Measurements from ENCODE around the gene CNTD1.
"Not testable (repeated sequence)": the region's sequence is repeated elsewhere in the genome, so short reads cannot be mapped to it uniquely, and the experiment has no call there.

CNTD1 gene

DNA sequence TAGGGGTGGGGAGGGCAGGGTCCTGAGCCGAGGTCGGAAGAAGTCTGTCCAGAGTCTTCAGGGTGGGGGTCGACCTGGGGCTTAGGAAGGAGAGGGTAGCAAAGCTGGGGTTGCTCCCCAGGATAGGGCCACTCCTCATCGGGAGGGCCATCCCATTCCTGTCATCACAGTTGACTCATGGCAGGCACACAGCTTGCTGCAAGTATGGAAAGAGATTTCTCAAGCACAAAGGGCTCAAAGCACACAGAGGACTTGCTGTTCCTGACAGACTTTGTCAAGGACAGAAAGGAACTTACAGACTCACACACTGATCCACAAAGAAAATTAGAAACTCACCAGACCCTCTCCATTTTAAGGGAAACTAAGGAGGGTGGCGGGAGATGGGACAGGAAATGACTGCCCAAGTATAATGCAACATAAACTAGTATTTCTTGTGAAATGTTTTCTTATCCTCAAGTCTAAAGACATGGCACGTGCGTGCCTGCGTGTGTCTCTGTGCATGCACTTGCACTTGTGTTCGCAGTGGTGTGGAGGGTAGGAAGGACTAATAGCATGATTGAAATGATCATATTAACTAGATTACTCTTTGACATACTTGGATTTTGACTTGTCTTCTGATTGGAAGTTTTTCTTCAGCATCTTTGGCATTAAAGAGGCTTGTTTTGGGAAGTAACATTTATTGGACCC, 48.1 kb downstream of the CNTD1 start:
- no peak for DNase-seq

DNA sequence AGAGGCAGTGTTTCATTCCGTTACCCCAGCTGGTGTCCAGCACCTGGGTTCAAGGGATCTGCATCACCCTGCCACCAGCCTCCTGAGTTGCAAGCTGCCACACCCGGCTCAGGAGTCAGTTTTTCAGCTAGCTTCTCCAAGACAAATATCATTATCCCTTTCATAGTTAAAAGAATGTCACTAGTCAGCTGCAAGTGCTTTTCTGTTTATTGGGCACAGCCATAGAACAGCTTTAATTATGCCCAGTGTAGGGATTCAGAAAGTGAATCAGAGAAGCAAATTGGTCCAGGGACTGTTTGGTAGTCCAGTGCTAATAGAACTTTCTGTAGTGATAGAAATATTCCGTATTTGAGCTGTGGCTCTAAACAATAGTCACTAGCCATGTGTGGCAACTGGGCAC, 49.4 kb downstream of the CNTD1 start:
- no peak for DNase-seq

DNA sequence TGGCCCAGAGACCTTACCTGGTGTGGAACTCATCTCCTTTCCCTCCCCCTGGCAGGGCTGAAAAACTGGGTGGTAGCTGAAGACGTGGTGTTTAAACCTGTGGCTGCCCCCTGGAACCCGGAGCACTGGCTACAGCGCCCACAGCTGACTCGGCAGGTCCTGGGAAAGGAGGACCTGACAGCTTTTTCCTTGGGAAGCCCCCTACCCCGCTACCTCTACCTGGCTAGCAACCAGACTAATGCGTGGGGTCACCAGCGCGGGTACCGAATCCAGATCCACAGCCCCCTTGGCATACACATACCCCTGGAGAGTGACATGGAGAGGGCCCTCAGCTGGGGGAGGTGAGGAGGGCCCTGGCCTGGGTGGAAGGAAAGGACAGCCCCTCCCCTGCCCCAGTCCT, 50.4 kb downstream of the CNTD1 start:
- no peak for DNase-seq

DNA sequence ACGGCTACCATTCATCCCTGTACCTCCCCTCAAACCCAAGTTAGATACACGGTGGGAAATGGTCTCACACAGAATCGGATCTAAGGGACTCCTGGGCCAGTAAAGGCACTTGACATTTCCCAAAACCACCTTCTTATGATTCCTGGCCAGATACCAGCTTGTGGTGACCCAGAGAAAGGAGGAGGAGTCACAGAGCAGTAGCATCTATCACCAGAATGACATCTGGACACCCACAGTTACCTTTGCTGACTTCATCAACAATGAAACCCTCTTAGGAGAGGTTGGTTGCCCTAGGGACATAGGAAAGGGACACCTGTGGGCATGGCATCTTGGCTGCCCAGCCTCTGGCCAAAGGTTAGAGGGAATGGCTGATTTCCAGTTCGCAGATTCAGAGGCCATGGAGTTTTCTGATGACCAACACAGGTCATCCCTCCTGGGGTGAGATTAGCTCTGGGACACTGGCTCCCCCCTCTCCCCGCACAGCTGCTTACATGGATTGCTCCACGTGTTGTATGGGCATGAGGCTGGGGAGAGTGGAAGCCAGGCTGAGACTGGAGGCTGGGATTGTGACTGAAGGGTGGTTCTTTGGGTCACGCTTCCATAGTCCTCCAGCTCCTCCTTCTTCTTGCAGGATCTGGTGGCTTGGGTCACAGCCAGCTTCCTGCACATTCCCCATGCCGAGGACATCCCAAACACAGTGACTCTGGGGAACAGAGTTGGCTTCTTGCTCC, 51.0 kb downstream of the CNTD1 start:
- DNase-seq: no peak

DNA sequence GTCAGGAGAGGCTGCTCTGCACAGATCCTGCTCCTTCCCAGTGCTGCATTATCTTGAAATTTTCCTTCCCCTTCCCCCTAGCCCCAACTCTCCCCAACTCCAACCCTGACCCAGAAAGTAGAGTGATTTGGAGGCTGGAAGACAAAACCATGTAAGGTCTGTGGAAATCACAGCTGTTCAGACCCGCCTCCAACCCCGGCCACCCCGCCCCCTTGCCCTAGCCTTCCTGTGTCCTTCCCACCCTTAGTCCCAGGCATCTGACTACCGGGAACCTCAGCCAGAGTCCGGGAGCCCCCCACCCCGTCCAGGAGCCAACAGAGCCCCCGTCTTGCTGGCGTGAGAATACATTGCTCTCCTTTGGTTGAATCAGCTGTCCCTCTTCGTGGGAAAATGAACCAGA, 52.3 kb downstream of the CNTD1 start, which contains the start of gene AOC3:
Gene AOC3, plus strand, starts transcription at position 246 of the 400 bp plus-strand sequence. Its CDS starts 145 bp downstream, at position 391.
- DNase-seq: no peak

DNA sequence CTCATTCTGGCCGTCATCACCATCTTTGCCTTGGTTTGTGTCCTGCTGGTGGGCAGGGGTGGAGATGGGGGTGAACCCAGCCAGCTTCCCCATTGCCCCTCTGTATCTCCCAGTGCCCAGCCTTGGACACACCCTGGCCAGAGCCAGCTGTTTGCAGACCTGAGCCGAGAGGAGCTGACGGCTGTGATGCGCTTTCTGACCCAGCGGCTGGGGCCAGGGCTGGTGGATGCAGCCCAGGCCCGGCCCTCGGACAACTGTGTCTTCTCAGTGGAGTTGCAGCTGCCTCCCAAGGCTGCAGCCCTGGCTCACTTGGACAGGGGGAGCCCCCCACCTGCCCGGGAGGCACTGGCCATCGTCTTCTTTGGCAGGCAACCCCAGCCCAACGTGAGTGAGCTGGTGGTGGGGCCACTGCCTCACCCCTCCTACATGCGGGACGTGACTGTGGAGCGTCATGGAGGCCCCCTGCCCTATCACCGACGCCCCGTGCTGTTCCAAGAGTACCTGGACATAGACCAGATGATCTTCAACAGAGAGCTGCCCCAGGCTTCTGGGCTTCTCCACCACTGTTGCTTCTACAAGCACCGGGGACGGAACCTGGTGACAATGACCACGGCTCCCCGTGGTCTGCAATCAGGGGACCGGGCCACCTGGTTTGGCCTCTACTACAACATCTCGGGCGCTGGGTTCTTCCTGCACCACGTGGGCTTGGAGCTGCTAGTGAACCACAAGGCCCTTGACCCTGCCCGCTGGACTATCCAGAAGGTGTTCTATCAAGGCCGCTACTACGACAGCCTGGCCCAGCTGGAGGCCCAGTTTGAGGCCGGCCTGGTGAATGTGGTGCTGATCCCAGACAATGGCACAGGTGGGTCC, 52.9 kb downstream of the CNTD1 start:
- not testable (repeated sequence) for DNase-seq

DNA sequence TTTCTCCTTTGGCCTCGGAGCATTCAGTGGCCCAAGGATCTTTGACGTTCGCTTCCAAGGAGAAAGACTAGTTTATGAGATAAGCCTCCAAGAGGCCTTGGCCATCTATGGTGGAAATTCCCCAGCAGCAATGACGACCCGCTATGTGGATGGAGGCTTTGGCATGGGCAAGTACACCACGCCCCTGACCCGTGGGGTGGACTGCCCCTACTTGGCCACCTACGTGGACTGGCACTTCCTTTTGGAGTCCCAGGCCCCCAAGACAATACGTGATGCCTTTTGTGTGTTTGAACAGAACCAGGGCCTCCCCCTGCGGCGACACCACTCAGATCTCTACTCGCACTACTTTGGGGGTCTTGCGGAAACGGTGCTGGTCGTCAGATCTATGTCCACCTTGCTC, 53.7 kb downstream of the CNTD1 start:
- no peak for DNase-seq

DNA sequence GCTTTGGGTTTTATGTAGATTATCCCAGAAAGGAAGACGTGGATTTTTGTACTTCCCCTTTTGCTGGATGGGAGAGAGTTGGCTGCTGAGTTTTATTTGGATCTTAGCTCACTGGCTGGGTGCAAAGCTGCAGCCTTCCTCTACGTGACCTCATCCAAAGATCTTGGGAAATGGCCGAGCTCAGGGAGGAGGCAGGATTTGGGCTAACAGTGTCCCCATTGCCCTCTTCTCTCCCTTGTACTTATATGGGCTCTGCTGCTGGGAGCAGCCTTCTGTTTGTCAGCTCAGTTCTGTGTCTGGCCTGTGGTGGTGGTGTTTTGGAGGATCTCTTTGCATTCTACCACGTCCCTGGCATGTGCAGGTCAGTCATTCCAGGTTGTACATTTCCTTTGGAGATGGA, 54.3 kb downstream of the CNTD1 start:
- no peak for DNase-seq

DNA sequence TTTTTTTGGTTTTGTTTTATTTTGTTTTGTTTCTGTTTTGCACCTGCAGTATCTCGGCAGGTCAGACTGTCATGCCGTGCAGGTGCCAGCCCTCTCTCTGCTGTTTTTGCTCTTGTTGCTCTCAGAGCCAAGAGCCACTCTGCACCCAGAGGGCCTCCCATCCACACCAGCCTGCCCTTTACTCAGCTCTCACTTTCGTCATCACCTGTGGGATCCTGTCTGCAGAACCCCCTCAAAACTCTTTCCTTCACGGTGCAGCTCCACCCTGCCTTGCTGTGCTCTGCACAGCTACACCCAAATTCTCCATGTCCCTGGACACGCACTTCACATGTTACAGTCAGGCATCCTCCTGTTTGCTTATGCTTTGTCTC, 54.9 kb downstream of the CNTD1 start:
- DNase-seq: no peak

DNA sequence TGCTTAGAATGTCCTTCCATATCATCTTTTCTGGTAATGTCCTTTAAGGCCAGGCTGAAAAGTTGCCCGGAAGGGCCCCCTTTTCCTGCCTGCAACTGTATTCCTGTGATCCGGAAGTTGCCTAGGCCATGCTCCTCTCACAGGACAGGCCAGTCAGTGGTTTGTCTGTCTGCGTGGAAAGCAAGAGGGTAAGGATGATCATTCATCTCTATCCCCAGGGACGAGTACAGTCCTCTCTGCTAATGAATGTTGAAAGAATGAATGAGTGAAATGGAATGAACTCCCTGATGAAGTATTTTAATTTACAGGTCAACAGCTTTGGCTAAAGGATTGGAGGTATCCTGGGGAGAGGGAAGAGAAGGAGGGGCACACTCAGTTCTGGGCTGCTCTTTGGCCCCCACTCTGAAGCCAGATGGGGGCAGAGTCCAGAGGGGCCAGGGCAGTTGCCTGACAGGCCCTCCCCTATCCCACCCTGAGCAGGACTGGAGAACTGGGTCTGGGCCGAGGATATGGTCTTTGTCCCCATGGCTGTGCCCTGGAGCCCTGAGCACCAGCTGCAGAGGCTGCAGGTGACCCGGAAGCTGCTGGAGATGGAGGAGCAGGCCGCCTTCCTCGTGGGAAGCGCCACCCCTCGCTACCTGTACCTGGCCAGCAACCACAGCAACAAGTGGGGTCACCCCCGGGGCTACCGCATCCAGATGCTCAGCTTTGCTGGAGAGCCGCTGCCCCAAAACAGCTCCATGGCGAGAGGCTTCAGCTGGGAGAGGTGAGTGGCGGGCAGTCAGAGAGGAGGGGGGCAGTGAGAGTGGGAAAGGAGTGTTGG, 55.5 kb downstream of the CNTD1 start:
- no peak for DNase-seq

DNA sequence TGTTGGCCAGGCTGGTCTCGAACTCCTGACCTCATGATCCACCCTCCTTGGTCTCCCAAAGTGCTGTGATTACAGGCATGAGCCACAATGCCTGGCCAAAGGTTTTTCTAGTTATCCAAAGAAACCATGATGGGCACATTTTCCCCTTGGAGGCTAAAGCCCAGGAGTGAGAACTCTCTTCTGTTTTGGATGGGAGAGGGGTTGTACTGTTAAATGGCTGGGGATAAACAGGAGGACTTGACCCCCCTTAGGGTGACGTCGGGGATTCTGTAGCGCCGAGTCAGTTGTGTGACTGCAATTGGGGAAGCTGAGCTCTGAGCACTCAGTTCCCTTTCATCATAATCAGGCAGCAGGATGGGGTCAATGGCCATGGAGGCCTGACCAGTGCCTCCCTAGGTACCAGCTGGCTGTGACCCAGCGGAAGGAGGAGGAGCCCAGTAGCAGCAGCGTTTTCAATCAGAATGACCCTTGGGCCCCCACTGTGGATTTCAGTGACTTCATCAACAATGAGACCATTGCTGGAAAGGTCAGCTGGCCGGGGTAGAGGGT, 56.5 kb downstream of the CNTD1 start:
- no peak for DNase-seq

DNA sequence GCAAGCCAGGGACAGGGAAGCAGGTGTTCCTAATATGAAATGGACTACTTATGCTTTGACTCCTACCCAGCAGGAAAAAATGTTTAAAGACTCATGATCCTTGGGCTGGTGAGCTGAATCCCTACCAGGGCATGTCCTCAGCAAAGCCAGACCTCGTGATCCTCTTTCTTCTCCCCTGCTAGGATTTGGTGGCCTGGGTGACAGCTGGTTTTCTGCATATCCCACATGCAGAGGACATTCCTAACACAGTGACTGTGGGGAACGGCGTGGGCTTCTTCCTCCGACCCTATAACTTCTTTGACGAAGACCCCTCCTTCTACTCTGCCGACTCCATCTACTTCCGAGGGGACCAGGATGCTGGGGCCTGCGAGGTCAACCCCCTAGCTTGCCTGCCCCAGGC, 57.4 kb downstream of the CNTD1 start:
- not testable (repeated sequence) for DNase-seq

DNA sequence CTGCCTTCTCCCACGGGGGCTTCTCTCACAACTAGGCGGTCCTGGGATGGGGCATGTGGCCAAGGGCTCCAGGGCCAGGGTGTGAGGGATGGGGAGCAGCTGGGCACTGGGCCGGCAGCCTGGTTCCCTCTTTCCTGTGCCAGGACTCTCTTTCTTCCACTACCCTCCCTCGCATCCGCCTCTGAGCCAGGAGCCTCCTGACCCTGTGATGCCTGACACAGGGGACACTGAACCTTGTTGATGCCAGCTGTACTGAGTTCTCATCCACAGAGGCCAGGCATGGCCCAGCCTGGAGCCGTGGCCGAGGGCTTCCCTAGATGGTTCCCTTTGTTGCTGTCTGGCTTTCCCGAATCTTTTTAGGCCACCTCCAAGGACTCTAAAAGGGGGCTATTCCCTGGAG, 57.9 kb downstream of the CNTD1 start:
- not testable (repeated sequence) for DNase-seq

DNA sequence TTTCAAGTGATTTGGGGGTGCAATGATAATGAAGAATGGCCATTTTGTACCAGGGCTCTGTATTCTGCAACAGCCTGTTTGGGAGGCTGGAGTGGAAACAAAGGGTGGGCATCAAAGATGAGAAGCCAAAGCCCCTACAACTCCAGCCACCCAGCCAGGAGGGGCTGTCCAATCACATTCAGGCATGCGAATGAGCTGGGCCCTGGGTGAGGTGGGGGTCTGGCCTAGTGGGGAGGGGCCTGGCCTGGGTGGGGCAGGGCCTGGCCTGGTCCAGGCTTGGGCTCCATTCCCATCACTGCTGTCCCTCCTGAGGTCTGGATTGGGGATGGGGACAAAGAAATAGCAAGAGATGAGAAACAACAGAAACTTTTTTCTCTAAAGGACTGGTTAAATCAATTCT, 58.7 kb downstream of the CNTD1 start:
- DNase-seq: no peak

All from COR-L47 (cell line).